ENCODE results near the gene AGBL1. TPM values are rescaled to one million over a fixed set of nuclear protein-coding genes. Genes with fewer than 3 reads are reported as not detected.
A peak's percentile ranks its signal among the peaks of the same experiment; 100 is the strongest.

AGBL1 gene
- total RNA-seq, 1 donor from 2014 or later = 0.07 TPM

DNA sequence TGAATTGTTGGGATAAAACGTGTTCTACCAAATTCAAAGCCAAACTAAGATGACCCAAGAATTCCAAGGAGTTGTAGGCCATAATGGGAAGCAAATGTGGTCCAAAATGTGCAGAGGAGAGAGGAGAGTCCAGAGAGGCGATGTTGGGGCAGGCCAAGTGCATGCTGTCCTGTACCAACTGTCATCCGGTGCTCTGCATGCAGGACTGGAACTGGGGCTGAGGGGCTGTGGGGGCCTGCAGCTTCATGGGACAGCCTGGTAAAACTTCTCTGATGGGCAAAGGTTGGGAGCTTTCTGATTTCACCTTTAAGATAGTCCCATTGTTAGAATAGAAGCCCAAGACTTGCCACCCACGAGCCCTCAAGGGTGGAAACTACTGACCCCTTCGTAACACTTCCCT is 831.4 kb downstream of the AGBL1 start:
- H3K9me3 Mint-ChIP-seq = no peaks in the 10 kb centered on the region
- no peak for DNase-seq (ENCODE audit: extremely low spot score, unreplicated experiment)
- peaks cover 12% of the 10 kb centered on the region for H3K27me3 Mint-ChIP-seq
- no peak overlapping the region for H3K27ac Mint-ChIP-seq
- no peak overlapping the region for H3K4me3 Mint-ChIP-seq
- TF ChIP-seq, protein P1, sequence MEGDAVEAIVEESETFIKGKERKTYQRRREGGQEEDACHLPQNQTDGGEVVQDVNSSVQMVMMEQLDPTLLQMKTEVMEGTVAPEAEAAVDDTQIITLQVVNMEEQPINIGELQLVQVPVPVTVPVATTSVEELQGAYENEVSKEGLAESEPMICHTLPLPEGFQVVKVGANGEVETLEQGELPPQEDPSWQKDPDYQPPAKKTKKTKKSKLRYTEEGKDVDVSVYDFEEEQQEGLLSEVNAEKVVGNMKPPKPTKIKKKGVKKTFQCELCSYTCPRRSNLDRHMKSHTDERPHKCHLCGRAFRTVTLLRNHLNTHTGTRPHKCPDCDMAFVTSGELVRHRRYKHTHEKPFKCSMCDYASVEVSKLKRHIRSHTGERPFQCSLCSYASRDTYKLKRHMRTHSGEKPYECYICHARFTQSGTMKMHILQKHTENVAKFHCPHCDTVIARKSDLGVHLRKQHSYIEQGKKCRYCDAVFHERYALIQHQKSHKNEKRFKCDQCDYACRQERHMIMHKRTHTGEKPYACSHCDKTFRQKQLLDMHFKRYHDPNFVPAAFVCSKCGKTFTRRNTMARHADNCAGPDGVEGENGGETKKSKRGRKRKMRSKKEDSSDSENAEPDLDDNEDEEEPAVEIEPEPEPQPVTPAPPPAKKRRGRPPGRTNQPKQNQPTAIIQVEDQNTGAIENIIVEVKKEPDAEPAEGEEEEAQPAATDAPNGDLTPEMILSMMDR (conservative IDR thresholded peaks at IDR 0.05) = no peak
- peaks cover 10% of the 10 kb centered on the region for H3K4me1 Mint-ChIP-seq (ENCODE audit: unreplicated experiment)
- no peaks in the 10 kb centered on the region for H3K36me3 Mint-ChIP-seq

DNA sequence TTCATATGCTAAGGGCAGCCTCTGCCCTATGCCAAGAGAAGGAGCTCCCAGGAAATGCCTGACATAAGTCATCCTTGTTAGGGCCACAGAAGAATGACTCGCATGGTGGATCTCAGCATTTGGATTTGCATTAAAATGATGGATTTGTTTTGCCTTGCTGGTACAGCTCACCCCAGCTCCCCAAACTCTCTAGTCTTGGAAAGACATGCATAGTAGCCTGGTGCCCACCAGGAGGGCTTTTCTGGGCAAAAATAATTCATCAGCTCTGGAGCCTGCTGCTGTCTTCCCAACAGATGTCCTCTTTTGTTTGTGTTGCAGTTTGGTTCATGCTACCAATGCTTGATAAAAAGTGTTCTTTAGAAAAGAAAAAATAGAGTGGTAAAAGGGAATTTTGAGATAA is 833.0 kb downstream of the AGBL1 start:
- TF ChIP-seq, protein P1 (conservative IDR thresholded peaks at IDR 0.05) = no peak
- no peaks in the 10 kb centered on the region for H3K36me3 Mint-ChIP-seq
- no peak overlapping the region for H3K27ac Mint-ChIP-seq
- no peak for DNase-seq (ENCODE audit: extremely low spot score, unreplicated experiment)
- H3K4me3 Mint-ChIP-seq = no peak overlapping the region
- peaks cover 4% of the 10 kb centered on the region for H3K27me3 Mint-ChIP-seq
- no peaks in the 10 kb centered on the region for H3K4me1 Mint-ChIP-seq (ENCODE audit: unreplicated experiment)
- no peaks in the 10 kb centered on the region for H3K9me3 Mint-ChIP-seq

DNA sequence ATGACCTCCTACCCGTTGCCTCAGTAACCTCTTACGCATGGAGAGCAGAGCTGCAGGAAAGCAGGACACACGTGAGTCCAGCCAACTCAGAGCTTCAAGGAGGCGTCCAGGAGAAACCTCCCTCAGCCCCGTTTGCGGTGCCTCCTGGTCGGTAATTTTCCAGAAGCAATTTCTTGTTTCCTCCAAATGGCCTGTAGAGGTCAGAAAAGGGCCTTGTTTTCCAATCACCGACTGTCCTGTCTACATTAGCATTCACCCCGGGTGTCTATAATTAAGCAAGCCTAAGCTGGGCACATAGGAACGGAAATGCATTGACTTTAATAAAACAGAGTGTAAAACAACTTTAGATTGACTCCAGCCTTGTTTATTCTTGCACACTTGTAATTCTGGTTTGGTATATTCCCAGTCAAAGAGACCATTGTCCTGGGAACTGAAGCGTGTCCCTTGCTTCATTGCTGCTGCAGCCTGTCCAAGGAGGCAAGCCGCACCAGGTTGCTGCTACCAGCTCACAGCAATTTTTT is 836.2 kb downstream of the AGBL1 start:
- Mint-ChIP-seq H3K27me3 (peaks cover 7% of the 10 kb centered on the region), H3K36me3 (no peaks in the 10 kb centered on the region), H3K4me1 (ENCODE audit: unreplicated experiment) (no peaks in the 10 kb centered on the region), H3K27ac (no peak overlapping the region), H3K4me3 (no peak overlapping the region), H3K9me3 (no peaks in the 10 kb centered on the region)
- no peak for DNase-seq (ENCODE audit: extremely low spot score, unreplicated experiment)
- TF ChIP-seq, protein P1 (conservative IDR thresholded peaks at IDR 0.05) = peak; percentile 77

DNA sequence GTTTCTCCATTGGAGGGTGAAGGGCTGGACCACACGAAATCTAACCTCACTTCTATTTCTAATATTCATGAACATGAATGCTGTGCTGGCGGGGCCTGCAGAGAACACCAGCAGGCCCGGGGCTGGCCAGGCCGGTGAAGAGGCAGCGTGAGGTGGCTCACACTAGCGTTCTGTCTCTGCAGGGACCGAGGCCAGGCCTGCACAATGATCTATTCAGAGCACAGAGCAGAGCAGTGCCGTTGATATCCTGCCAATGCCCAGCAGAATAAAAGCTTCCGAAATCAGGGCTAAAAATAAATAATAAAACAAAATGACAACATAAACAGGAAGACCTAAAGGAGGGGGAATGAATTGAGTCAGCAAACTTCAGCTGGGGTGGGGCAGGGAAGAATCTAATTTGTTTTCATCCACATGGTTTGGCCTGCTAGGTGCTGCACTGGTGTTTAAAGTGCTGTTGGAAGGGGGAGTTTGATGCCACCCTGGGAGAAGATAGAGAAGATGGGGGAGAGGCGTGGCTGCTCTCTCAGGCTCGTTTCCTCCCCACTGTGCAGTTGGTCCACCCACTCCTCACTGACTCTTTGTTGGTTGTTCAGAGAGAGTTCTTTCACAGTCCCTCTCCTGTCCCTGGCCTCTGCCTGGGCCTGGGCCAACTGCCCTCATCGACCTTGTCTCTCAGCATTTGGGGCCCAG is 837.1 kb downstream of the AGBL1 start:
- DNase-seq (ENCODE audit: extremely low spot score, unreplicated experiment) = no peak
- H3K27ac Mint-ChIP-seq = no peak overlapping the region
- no peaks in the 10 kb centered on the region for H3K9me3 Mint-ChIP-seq
- TF ChIP-seq, protein P1 (conservative IDR thresholded peaks at IDR 0.05) = no peak
- no peak overlapping the region for H3K4me3 Mint-ChIP-seq
- peaks cover 4% of the 10 kb centered on the region for H3K27me3 Mint-ChIP-seq
- H3K36me3 Mint-ChIP-seq = no peaks in the 10 kb centered on the region
- H3K4me1 Mint-ChIP-seq (ENCODE audit: unreplicated experiment) = no peaks in the 10 kb centered on the region

DNA sequence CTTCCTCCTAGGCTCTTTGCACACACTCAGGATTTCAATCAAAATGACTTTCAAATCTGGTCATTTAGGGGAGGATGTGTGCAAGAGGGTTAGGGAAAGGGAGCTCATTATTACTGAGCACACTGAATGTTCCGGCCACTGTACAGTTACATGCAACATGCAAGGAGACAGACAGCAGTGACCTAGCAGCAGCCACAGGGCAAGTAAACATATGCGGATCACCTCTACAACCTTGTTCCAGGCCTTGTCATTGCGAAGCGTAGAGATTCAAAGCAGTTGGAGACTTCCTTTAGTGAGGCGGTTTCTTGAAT is 837.6 kb downstream of the AGBL1 start:
- H3K9me3 Mint-ChIP-seq = no peaks in the 10 kb centered on the region
- no peak for DNase-seq (ENCODE audit: extremely low spot score, unreplicated experiment)
- no peaks in the 10 kb centered on the region for H3K4me1 Mint-ChIP-seq (ENCODE audit: unreplicated experiment)
- H3K27me3 Mint-ChIP-seq = peaks cover 4% of the 10 kb centered on the region
- TF ChIP-seq, protein P1 (conservative IDR thresholded peaks at IDR 0.05) = no peak
- H3K4me3 Mint-ChIP-seq = no peak overlapping the region
- no peak overlapping the region for H3K27ac Mint-ChIP-seq
- H3K36me3 Mint-ChIP-seq = no peaks in the 10 kb centered on the region

Measured in type B pancreatic cell (in vitro differentiated cells).